CD4-positive, alpha-beta T cell treated with Interleukin-6 at 100 ng/mL for 8 hours (primary cell): ENCODE measurements around the gene HOXD4.

ENCODE experiments used
- DNase-seq: peaks from one replicate; pipeline ENCODE4 v3.0.0-alpha.2; 2020; ENCODE audit warnings: mixed read lengths, low spot score

The HOXD4 gene

GRCh38 chr2:176151442-176152287 is at the start of gene HOXD4:
Gene HOXD4 (plus strand): TSS chr2:176151550. CDS start chr2:176151634, 84 bp downstream.
- DNase-seq: no peak

- DNase-seq: no peak
Measured at GRCh38 chr2:176101842-176102241, 49.5 kb upstream of the HOXD4 start.

GRCh38 chr2:176102309-176102866 is 49.0 kb upstream of the HOXD4 start:
- no peak for DNase-seq

GRCh38 chr2:176103194-176103593 is 48.2 kb upstream of the HOXD4 start:
- no peak for DNase-seq

DNA sequence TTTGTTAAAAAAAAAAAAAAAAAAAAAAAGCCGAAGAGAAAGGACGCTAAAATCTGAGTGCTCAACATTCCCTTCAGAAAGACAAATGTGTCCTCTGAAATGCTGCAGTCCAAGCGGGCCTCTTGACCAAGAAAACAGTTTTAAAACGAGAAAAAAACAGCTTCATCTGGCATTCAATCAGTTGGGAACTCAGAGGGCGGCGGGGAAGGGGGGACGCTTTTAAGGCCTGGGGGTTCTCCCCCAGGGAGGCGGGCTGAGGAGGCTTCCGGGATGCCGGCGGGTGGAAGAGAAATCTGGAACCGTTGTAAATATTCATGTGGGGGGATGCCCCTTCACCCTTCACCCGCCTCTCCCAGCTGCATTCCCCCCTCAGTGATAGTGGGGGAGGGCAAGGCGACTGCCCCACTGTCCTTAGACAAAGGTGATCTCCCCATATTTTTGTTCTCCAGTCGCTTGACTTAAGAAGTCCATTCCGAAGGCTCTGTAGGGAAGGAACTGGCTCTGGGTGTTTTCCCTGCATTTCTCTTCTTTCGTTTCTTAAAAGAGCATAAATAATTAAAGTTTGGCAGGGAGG is 47.5 kb upstream of the HOXD4 start:
- DNase-seq: no peak

DNA sequence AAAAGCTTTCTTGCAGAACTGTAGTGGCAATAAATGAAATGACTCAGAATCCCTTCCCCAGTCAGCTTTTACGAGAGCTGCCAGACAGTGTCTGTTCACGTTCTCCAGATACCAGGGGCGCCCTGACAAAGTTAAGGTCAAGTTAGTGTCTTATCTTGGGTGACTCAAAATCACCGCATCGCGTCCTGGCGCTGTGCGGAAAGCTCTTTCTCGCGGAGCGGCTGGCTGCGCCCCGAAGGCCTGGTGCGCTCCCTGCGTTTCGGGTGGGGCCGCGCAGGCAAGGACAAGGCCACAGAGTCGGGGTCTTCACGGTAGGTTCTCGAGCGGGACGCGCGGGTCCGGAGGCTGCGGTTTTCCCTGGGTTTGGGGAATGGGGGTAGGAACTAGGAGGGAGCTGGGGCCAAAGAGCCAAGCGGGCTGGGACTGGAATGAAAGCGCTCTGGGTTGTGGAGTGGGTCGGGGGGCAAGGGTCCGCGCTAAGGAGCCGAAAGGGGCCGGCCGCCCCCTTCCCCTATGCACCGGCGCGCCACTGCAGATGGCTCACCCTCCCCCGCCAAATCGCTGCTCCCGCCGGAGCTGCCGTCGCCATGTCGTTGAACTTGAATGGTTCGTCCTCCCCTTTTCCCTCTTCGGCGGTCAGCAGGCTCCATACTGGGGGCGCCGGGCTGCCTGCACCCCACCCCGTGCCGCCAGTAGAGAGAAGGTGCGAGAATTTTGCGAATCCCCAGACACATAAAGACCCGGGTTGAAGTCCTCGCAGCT is 46.9 kb upstream of the HOXD4 start:
- DNase-seq: no peak

- DNase-seq: no peak
Measured at GRCh38 chr2:176105078-176105729, 46.1 kb upstream of the HOXD4 start.

GRCh38 chr2:176105730-176106580 is 45.4 kb upstream of the HOXD4 start:
- DNase-seq: no peak

GRCh38 chr2:176106581-176107539 is 44.5 kb upstream of the HOXD4 start, which contains the start of gene HOXD11:
Gene HOXD11 (plus strand): TSS chr2:176107280. CDS start chr2:176107356, 76 bp downstream.
- DNase-seq: no peak

- no peak for DNase-seq
Measured at GRCh38 chr2:176107731-176108181, 43.6 kb upstream of the HOXD4 start.

GRCh38 chr2:176109192-176109901 is 42.0 kb upstream of the HOXD4 start:
- DNase-seq: no peak

GRCh38 chr2:176109946-176110345 is 41.4 kb upstream of the HOXD4 start:
- no peak for DNase-seq

DNA sequence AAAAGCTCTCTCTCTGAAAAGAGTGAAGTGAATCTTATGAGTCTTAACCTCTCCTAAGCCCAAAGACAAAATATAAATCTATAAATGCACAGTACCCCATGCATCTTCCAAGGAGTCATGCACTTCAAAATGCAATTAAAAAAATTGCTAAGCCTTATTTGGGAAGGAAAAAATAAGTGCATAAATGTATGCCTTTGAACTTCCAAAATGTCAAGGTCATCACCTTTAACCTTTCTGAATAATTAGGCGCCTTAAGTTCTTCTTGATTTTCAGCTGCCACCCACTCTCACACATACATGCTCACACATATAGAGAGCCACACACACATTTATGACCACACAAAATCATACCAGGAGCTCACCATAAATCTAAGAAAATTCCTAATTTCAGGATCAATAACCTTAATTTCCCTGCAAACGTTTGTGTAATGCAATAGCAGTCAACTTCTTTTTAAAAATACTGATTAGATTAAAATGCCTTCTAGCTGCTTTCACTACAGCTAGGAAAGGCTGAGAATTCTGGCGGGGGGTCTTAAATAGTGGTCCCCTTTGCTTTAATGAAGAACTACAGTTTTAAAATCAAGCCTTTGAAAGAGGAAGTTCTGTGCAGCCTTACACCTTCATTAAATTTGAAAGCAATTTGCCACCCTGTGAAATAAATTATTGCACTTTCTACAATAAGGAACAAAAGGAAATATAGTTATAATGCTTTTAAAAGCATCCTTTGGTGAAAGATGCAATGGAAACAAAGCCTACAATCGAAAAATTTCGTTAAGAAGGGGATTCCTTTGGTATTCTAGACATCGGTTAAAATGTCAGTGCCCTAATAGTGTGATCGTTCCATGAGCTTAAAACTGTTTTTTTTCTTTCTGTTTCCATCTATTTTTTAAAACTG is 40.7 kb upstream of the HOXD4 start:
- no peak for DNase-seq

DNA sequence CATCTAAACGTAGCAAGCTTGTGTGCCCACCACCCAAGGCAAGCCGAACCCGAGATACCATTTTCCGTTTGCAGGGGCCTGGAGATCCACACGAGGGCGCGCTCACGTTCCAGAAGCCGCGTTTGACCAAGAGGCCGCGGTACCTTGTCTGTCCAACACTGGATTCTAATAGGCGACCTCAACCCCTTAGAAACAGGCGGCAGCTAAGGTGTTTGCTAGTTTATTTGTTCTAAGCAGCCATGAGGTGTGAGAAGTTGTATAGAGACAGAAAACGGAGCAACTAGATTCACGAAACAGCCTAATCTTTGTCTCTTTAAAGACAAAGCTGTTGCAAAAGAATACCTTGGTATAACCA is 40.1 kb upstream of the HOXD4 start:
- no peak for DNase-seq

- DNase-seq: no peak
Measured at GRCh38 chr2:176111846-176112374, 39.4 kb upstream of the HOXD4 start.

GRCh38 chr2:176112375-176113302 is 38.7 kb upstream of the HOXD4 start:
- no peak for DNase-seq
